GM18511 (cell line): ENCODE results near the gene ARHGEF19.
A peak's percentile ranks its signal among the peaks of the same experiment; 100 is the strongest.

ENCODE experiments used
- ATAC-seq: cut with Tn5 transposase; IDR thresholded peaks from one replicate; pipeline ENCODE4 v1.9.1; 2021; ENCODE audit warnings: mild to moderate bottlenecking, moderate library complexity; ENCODE audit not compliant: unreplicated experiment

Gene ARHGEF19

GRCh38 chr1:16244650-16245285, 32.3 kb upstream of the ARHGEF19 start:
- ATAC-seq = no peak

GRCh38 chr1:16243936-16244649, 31.6 kb upstream of the ARHGEF19 start:
- ATAC-seq = no peak

- ATAC-seq = no peak
Observed at GRCh38 chr1:16243215-16243610, 30.8 kb upstream of the ARHGEF19 start.

GRCh38 chr1:16242556-16243214, 30.2 kb upstream of the ARHGEF19 start:
- ATAC-seq = no peak

GRCh38 chr1:16241221-16241708, 28.8 kb upstream of the ARHGEF19 start:
- ATAC-seq = no peak

- no peak for ATAC-seq
Observed at GRCh38 chr1:16239972-16240491, 27.6 kb upstream of the ARHGEF19 start.

GRCh38 chr1:16237343-16237830, 24.9 kb upstream of the ARHGEF19 start:
- no peak for ATAC-seq

GRCh38 chr1:16236511-16237342, 24.3 kb upstream of the ARHGEF19 start, which contains the start of gene CPLANE2:
Gene CPLANE2, minus strand, starts transcription at chr1:16237183. Its CDS starts 441 bp downstream, at chr1:16236742.
- peak; percentile 83 for ATAC-seq

- peak; percentile 67 for ATAC-seq
Observed at GRCh38 chr1:16235944-16236510, 23.6 kb upstream of the ARHGEF19 start.

- no peak for ATAC-seq
Observed at GRCh38 chr1:16235347-16235746, 22.9 kb upstream of the ARHGEF19 start.

GRCh38 chr1:16233431-16233830, 21.0 kb upstream of the ARHGEF19 start:
- ATAC-seq = no peak

GRCh38 chr1:16232316-16232710, 19.9 kb upstream of the ARHGEF19 start:
- no peak for ATAC-seq

- no peak for ATAC-seq
Observed at GRCh38 chr1:16231331-16232315, 19.2 kb upstream of the ARHGEF19 start.

- ATAC-seq = no peak
Observed at GRCh38 chr1:16230744-16231143, 18.3 kb upstream of the ARHGEF19 start.

- ATAC-seq = no peak
Observed at GRCh38 chr1:16229976-16230740, 17.7 kb upstream of the ARHGEF19 start.

GRCh38 chr1:16226490-16227179, 14.2 kb upstream of the ARHGEF19 start:
- ATAC-seq = no peak

GRCh38 chr1:16226129-16226489, 13.7 kb upstream of the ARHGEF19 start:
- ATAC-seq = no peak

- no peak for ATAC-seq
Observed at GRCh38 chr1:16224472-16224871, 12.0 kb upstream of the ARHGEF19 start.
